Measurements from ENCODE around the gene NELFE. TPM values are rescaled to one million over a fixed set of nuclear protein-coding genes. Genes with fewer than 3 reads are reported as not detected.

NELFE gene
- total and polyA plus RNA-seq, 2 of the 13 experiments (the other 11 are each of a cell fraction or from before 2014, with no cell fraction given), result 51.3 to 69.8 TPM

DNA sequence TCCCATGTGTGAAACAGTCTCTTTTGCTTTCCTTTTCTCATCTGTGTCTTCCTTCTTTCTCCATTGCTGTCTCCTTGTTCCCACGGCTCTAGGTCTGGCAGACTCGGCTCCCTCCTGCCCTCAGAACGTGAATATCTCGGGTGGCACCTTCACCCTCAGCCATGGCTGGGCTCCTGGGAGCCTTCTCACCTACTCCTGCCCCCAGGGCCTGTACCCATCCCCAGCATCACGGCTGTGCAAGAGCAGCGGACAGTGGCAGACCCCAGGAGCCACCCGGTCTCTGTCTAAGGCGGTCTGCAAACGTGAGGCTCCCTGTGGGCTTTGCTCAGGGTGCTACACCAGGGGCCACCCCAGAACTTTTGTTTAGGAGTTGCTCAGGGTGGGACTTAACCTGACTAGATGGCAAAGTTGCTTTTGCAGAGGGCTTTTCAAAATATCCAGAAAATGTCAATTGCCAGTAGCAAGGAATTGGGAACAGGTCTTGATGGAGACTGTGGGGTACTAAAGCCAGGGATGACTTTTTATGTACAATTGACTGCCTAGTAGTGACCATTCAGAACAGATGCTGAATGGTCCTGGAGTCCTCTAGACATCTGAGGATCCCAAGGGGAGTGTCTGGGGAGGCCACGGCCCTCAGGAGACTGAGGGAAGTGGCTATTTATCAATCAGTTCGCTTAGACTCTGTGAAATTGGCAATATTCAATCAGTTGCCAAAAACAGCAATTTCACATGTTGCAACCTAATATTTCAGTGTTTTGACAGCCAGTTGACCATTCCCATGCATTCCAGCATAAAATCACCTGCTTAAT, 30.7 kb downstream of the NELFE start (continued):
- TF ChIP-seq HDAC6 (IDR thresholded peaks at IDR 0.05; ENCODE audit: low read depth, low read length) (no peak), ZFP90 (CRISPR knock-in tag; IDR thresholded peaks at IDR 0.05; ENCODE audit: borderline replicate concordance) (no peak), ZNF263 (CRISPR knock-in tag; IDR thresholded peaks at IDR 0.05) (0 out of 2 replicates have a peak, but pooled peaks have one; percentile 3), ZSCAN12 (CRISPR knock-in tag; IDR thresholded peaks at IDR 0.05) (0 out of 2 replicates have a peak, but pooled peaks have one; percentile 72), ZBTB7A (CRISPR knock-in tag; IDR thresholded peaks at IDR 0.05) (no peak), NR2C2 (CRISPR knock-in tag; IDR thresholded peaks at IDR 0.05; ENCODE audit: borderline replicate concordance) (no peak), KIAA2018 (CRISPR knock-in tag; IDR thresholded peaks at IDR 0.05; ENCODE audit: borderline replicate concordance) (no peak), IRF1 (CRISPR knock-in tag; IDR thresholded peaks at IDR 0.05; ENCODE audit: low read depth) (no peak), HOXD1 (CRISPR knock-in tag; IDR thresholded peaks at IDR 0.05) (peak; percentile 28; the same call in 1 of the 2 replicates), FOXO1 (CRISPR knock-in tag; IDR thresholded peaks at IDR 0.05) (no peak), KLF13 (CRISPR knock-in tag; IDR thresholded peaks at IDR 0.05) (0 out of 2 replicates have a peak, but pooled peaks have one; percentile 2), CAMTA2 (CRISPR knock-in tag; IDR thresholded peaks at IDR 0.05; ENCODE audit: borderline replicate concordance) (no peak), MYPOP (CRISPR knock-in tag; IDR thresholded peaks at IDR 0.05) (0 out of 2 replicates have a peak, but pooled peaks have one; percentile 12), ZNF549 (CRISPR knock-in tag; IDR thresholded peaks at IDR 0.05) (no peak), RBFOX2 (IDR thresholded peaks at IDR 0.05; ENCODE audit: low read depth, low read length) (no peak), SOX13 (IDR thresholded peaks at IDR 0.05) (no peak), SOX13 (CRISPR knock-in tag; conservative IDR thresholded peaks at IDR 0.05 in 1 of 2, IDR thresholded peaks at IDR 0.05 in 1 of 2) (no peak), THAP11 (CRISPR knock-in tag; IDR thresholded peaks at IDR 0.05) (no peak)
